ENCODE data around the gene CDKN2B.
"Not testable (repeated sequence)": the region's sequence is repeated elsewhere in the genome, so short reads cannot be mapped to it uniquely, and the experiment has no call there.

The CDKN2B gene

GRCh38 chr9:22008717-22009505, at the start of gene CDKN2B:
TSS of gene CDKN2B (minus strand) at chr9:22009305. CDS start at chr9:22008953, 352 bp downstream.
- H3K27ac ChIP-seq: peak within 1 kb of the TSS; percentile 67
- peak within 1 kb of the TSS; percentile 66 for H3K4me3 ChIP-seq (IDR thresholded peaks at IDR 0.05; ENCODE audit: insufficient read depth, low read depth, low read length)
- peak within 1 kb of the TSS; percentile 50; the same call in 1 of the 2 replicates for H3K9ac ChIP-seq
- H3K36me3 ChIP-seq (ENCODE audit: insufficient read depth): no peaks in the 10 kb centered on the region
- H3K27me3 ChIP-seq (ENCODE audit: insufficient read depth, low read depth): no peaks in the 10 kb centered on the region
- H2AFZ ChIP-seq (ENCODE audit: low read depth): peak within 1 kb of the TSS; percentile 51
- TF ChIP-seq, protein P1, sequence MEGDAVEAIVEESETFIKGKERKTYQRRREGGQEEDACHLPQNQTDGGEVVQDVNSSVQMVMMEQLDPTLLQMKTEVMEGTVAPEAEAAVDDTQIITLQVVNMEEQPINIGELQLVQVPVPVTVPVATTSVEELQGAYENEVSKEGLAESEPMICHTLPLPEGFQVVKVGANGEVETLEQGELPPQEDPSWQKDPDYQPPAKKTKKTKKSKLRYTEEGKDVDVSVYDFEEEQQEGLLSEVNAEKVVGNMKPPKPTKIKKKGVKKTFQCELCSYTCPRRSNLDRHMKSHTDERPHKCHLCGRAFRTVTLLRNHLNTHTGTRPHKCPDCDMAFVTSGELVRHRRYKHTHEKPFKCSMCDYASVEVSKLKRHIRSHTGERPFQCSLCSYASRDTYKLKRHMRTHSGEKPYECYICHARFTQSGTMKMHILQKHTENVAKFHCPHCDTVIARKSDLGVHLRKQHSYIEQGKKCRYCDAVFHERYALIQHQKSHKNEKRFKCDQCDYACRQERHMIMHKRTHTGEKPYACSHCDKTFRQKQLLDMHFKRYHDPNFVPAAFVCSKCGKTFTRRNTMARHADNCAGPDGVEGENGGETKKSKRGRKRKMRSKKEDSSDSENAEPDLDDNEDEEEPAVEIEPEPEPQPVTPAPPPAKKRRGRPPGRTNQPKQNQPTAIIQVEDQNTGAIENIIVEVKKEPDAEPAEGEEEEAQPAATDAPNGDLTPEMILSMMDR (conservative IDR thresholded peaks at IDR 0.05; ENCODE audit: low read depth, low read length): peak; percentile 92
- peaks cover 45% of the 10 kb centered on the region for H3K79me2 ChIP-seq (ENCODE audit: insufficient read depth, low read depth)
- no peaks in the 10 kb centered on the region for H4K20me1 ChIP-seq (ENCODE audit: insufficient read depth)
- peaks cover 51% of the 10 kb centered on the region for H3K4me1 ChIP-seq (ENCODE audit: low read depth, poor library complexity, severe bottlenecking)
- H3K4me2 ChIP-seq: peak within 1 kb of the TSS; percentile 71

GRCh38 chr9:22057972-22058371, 48.9 kb upstream of the CDKN2B start:
- H3K36me3 ChIP-seq (ENCODE audit: insufficient read depth); H3K4me3 ChIP-seq (IDR thresholded peaks at IDR 0.05; ENCODE audit: insufficient read depth, low read depth, low read length); H2AFZ ChIP-seq (ENCODE audit: low read depth); H3K27ac ChIP-seq; H3K4me2 ChIP-seq; H3K9ac ChIP-seq; H3K27me3 ChIP-seq (ENCODE audit: insufficient read depth, low read depth); H3K79me2 ChIP-seq (ENCODE audit: insufficient read depth, low read depth); H4K20me1 ChIP-seq (ENCODE audit: insufficient read depth): not testable (repeated sequence)
- peaks cover 57% of the 10 kb centered on the region for H3K4me1 ChIP-seq (ENCODE audit: low read depth, poor library complexity, severe bottlenecking)

GRCh38 chr9:22056402-22056801, 47.3 kb upstream of the CDKN2B start:
- H3K79me2 ChIP-seq (ENCODE audit: insufficient read depth, low read depth): no peaks in the 10 kb centered on the region
- H3K27ac ChIP-seq: peak overlapping the region; percentile 13; the same call in 1 of the 2 replicates
- H3K4me1 ChIP-seq (ENCODE audit: low read depth, poor library complexity, severe bottlenecking): peaks cover 73% of the 10 kb centered on the region
- H2AFZ ChIP-seq (ENCODE audit: low read depth): no peak overlapping the region
- no peaks in the 10 kb centered on the region for H3K27me3 ChIP-seq (ENCODE audit: insufficient read depth, low read depth)
- no peaks in the 10 kb centered on the region for H3K36me3 ChIP-seq (ENCODE audit: insufficient read depth)
- TF ChIP-seq, protein P1 (conservative IDR thresholded peaks at IDR 0.05; ENCODE audit: low read depth, low read length): no peak
- H3K9ac ChIP-seq: no peak overlapping the region
- no peak overlapping the region for H3K4me3 ChIP-seq (IDR thresholded peaks at IDR 0.05; ENCODE audit: insufficient read depth, low read depth, low read length)
- no peaks in the 10 kb centered on the region for H4K20me1 ChIP-seq (ENCODE audit: insufficient read depth)
- H3K4me2 ChIP-seq: peak overlapping the region; percentile 31

DNA sequence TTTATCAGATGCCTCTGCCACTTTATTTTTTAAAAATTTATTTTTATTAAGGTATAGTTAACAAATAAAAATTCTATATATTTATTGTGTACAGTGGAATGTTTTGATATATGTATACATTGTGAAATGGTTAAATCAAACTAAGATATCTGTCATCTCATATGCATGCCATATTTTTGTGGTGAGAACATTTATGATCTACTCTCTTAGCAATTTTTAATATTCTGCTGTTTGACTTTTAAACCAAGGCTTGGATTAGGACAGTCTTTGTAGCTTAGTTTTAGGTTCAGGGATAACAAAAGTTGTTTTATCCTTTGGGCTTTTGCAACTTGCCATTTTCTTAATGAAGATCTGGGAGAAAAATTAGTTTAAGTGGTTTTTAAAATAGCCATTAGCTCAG, 46.0 kb upstream of the CDKN2B start:
- Histone ChIP-seq H3K79me2 (ENCODE audit: insufficient read depth, low read depth) (no peaks in the 10 kb centered on the region), H3K9ac (no peak overlapping the region)
- TF ChIP-seq, protein P1 (conservative IDR thresholded peaks at IDR 0.05; ENCODE audit: low read depth, low read length): no peak

DNA sequence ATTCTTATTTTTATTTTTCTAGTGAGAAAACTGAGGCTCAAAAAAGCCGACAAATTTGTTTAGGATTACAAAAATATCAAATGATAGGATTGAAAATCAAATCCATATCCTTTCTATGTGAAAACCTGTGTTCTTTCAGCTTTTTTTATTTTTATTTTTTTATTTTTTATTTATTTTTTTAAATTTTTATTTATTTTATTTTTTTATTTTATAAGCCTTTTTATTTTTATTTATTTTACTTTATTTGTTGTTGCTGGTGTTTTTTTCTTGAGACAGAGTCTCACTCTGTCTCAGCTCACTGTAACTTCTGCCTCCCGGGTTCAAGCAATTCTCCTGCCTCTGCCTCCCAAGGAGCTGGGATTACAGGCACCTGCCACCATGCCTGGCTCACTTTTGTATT, 45.4 kb upstream of the CDKN2B start:
- H3K27ac ChIP-seq: no peak overlapping the region
- H2AFZ ChIP-seq (ENCODE audit: low read depth): no peak overlapping the region
- peaks cover 87% of the 10 kb centered on the region for H3K4me1 ChIP-seq (ENCODE audit: low read depth, poor library complexity, severe bottlenecking)
- H3K4me3 ChIP-seq (IDR thresholded peaks at IDR 0.05; ENCODE audit: insufficient read depth, low read depth, low read length): no peak overlapping the region
- no peaks in the 10 kb centered on the region for H3K36me3 ChIP-seq (ENCODE audit: insufficient read depth)
- no peak overlapping the region for H3K4me2 ChIP-seq
- H4K20me1 ChIP-seq (ENCODE audit: insufficient read depth): no peaks in the 10 kb centered on the region
- TF ChIP-seq, protein P1 (conservative IDR thresholded peaks at IDR 0.05; ENCODE audit: low read depth, low read length): no peak
- no peaks in the 10 kb centered on the region for H3K27me3 ChIP-seq (ENCODE audit: insufficient read depth, low read depth)
- H3K79me2 ChIP-seq (ENCODE audit: insufficient read depth, low read depth): no peaks in the 10 kb centered on the region
- no peak overlapping the region for H3K9ac ChIP-seq

More for the DNA sequence above, 46.0 kb upstream of the CDKN2B start:
- no peak overlapping the region for H3K27ac ChIP-seq
- H4K20me1 ChIP-seq (ENCODE audit: insufficient read depth): no peaks in the 10 kb centered on the region
- H3K4me2 ChIP-seq: no peak overlapping the region
- H3K4me3 ChIP-seq (IDR thresholded peaks at IDR 0.05; ENCODE audit: insufficient read depth, low read depth, low read length): no peak overlapping the region
- H2AFZ ChIP-seq (ENCODE audit: low read depth): no peak overlapping the region
- no peaks in the 10 kb centered on the region for H3K36me3 ChIP-seq (ENCODE audit: insufficient read depth)
- H3K27me3 ChIP-seq (ENCODE audit: insufficient read depth, low read depth): no peaks in the 10 kb centered on the region
- H3K4me1 ChIP-seq (ENCODE audit: low read depth, poor library complexity, severe bottlenecking): peaks cover 83% of the 10 kb centered on the region
